Activated CD4-positive, alpha-beta T cell treated with anti-CD3 and anti-CD28 coated beads, Interleukin-2, amount 10 ng/mL, durations not matched to agents 7 days and 5 days (primary cell): Measurements from ENCODE around the gene CEACAM21. TPM values are rescaled to one million over a fixed set of nuclear protein-coding genes. Genes with fewer than 3 reads are reported as not detected.
A peak's percentile ranks its signal among the peaks of the same experiment; 100 is the strongest.

Experiments used
- CTCF ChIA-PET: fragments of 350-600 bp; sonication (Branson Sonifier 250); formaldehyde crosslinking; loops from one replicate; lab custom pipeline; 2021; ENCODE audit warnings: antibody characterized with exemption; lab: Charles Lee
- POLR2A ChIA-PET: fragments of 350-600 bp; sonication (Branson Sonifier 250); formaldehyde crosslinking; loops from one replicate; lab custom pipeline; 2021; ENCODE audit warnings: antibody characterized with exemption; lab: Charles Lee
- DNase-seq: peaks from one replicate; pipeline ENCODE4 v3.0.0-alpha.2; 2020
- H3K27ac Mint-ChIP-seq: one replicate; pipeline ENCODE4 v1.8.0; 2021; ENCODE audit warnings: mild to moderate bottlenecking, moderate library complexity, mixed read lengths
- H3K27me3 Mint-ChIP-seq: one replicate; pipeline ENCODE4 v1.8.0; 2021; ENCODE audit warnings: mixed read lengths
- H3K36me3 Mint-ChIP-seq: one replicate; pipeline ENCODE4 v1.8.0; 2021; ENCODE audit warnings: low read depth, mixed read lengths
- H3K4me1 Mint-ChIP-seq: one replicate; pipeline ENCODE4 v1.8.0; 2021; ENCODE audit warnings: mixed read lengths
- H3K4me3 Mint-ChIP-seq: one replicate; pipeline ENCODE4 v1.8.0; 2021; ENCODE audit warnings: mild to moderate bottlenecking, moderate library complexity, mixed read lengths
- H3K9me3 Mint-ChIP-seq: one replicate; pipeline ENCODE4 v1.8.0; 2021; ENCODE audit warnings: mixed read lengths
- total RNA-seq, 2 experiments: library from RNA; stranded (reverse); gene quantifications; one replicate each; pipeline ENCODE4 v1.2.3, GENCODE V29; 2021

The CEACAM21 gene
- total RNA-seq, 2 experiments from 2014 or later, result 72.0 to 78.3 TPM

GRCh38 chr19:41551212-41551610 lies 24.8 kb upstream of the CEACAM21 start:
- H3K4me3 Mint-ChIP-seq, result peak overlapping the region; percentile 91
- no peak for DNase-seq
- POLR2A ChIA-PET, result no interaction called here
- peaks cover 67% of the 10 kb centered on the region for H3K4me1 Mint-ChIP-seq
- H3K27me3 Mint-ChIP-seq, result no peaks in the 10 kb centered on the region
- H3K27ac Mint-ChIP-seq, result peak overlapping the region; percentile 96
- CTCF ChIA-PET, result interaction anchor here (1.6 to 4.0 kb wide), 2 partner anchors 12 to 19 kb away, joined by 4 to 23 read pairs; no protein-coding TSS in a partner anchor
- peaks cover 6% of the 10 kb centered on the region for H3K9me3 Mint-ChIP-seq
- peaks cover 67% of the 10 kb centered on the region for H3K36me3 Mint-ChIP-seq

GRCh38 chr19:41551711-41552110 lies 24.3 kb upstream of the CEACAM21 start:
- POLR2A ChIA-PET, result no interaction called here
- Mint-ChIP-seq H3K27me3 (no peaks in the 10 kb centered on the region), H3K27ac (peak overlapping the region; percentile 96), H3K4me3 (peak overlapping the region; percentile 91), H3K36me3 (peaks cover 72% of the 10 kb centered on the region), H3K9me3 (peaks cover 6% of the 10 kb centered on the region), H3K4me1 (peaks cover 67% of the 10 kb centered on the region)
- no peak for DNase-seq
- CTCF ChIA-PET, result interaction anchor here (0.6 to 4.0 kb wide), 3 partner anchors 12 to 19 kb away, joined by 3 to 23 read pairs (median 4); no protein-coding TSS in a partner anchor

DNA sequence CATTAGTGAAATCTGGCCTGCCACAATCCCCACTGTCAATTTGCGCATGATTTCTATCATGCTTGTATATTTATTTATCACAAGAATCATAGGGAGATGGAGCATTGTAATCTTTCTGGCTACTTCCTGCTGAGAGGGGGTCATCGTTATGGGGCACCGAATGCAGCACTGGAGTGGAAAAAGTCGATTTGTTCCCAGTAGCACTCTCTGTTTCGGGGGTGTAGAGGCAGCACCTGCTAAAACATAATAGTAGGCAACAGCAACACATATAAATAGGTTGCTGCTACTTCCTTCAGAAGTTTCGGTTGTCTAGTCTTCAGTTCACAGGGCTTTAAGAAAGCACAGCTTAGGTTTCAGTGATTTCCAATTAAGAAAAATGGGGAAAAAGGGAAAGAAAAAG lies 23.4 kb upstream of the CEACAM21 start:
- Mint-ChIP-seq H3K4me1 (peaks cover 66% of the 10 kb centered on the region), H3K9me3 (peaks cover 6% of the 10 kb centered on the region), H3K36me3 (peaks cover 81% of the 10 kb centered on the region), H3K27me3 (no peaks in the 10 kb centered on the region), H3K4me3 (peak overlapping the region; percentile 91), H3K27ac (peak overlapping the region; percentile 96)
- no peak for DNase-seq
- CTCF ChIA-PET, result interaction anchor here (1.6 to 4.0 kb wide), 2 partner anchors 11 to 18 kb away, joined by 4 to 23 read pairs; no protein-coding TSS in a partner anchor
- POLR2A ChIA-PET, result no interaction called here

DNA sequence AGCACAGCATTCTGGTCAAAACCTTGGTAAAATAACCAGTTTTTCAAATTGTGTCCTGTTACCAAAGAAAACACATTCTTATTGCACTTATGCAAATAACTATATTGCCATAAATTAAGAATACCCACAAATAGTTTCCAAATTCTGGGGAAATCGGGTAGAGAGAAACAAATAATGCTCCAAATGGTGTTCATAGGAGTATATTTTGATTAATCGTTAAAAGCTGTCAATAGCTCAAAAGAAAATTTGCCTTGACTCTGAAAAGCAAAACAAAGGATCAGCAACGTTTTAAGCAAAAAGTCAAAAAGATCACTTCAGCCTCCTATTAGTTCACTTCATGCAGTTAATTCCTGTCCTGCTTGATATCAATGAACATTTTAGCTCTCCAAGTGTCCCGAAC lies 22.2 kb upstream of the CEACAM21 start:
- peaks cover 90% of the 10 kb centered on the region for H3K36me3 Mint-ChIP-seq
- no peaks in the 10 kb centered on the region for H3K27me3 Mint-ChIP-seq
- ChIA-PET CTCF (interaction anchor here (1.0 to 4.0 kb wide), 6 partner anchors 10 to 202 kb away, joined by 3 to 23 read pairs (median 4); no protein-coding TSS in a partner anchor), POLR2A (interaction anchor here (1.5 kb wide), 1 partner anchor 10 kb away, joined by 8 read pairs; no protein-coding TSS in a partner anchor)
- H3K4me3 Mint-ChIP-seq, result peak overlapping the region; percentile 91
- no peak for DNase-seq
- H3K4me1 Mint-ChIP-seq, result peaks cover 69% of the 10 kb centered on the region
- H3K9me3 Mint-ChIP-seq, result peaks cover 6% of the 10 kb centered on the region
- peak overlapping the region; percentile 96 for H3K27ac Mint-ChIP-seq

DNA sequence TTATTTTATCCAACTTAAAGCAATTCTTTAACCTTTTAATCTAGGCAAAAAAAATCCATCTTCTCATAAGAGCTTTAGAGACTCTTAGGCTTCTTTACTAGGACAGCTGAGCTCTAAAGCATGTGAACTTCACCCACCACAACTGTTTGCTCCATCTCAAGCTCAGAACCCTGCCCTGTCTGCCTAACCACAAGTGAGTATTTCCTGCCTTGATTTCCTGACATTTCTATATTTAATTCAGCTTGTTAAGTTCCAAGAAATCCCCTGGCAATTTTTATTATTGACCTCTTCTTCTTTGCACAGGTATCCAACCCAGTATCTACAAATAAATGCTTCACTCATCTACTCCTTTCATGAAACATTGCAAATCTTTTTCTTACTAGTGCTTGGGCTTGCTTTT lies 21.1 kb upstream of the CEACAM21 start:
- Mint-ChIP-seq H3K36me3 (peaks cover 92% of the 10 kb centered on the region), H3K4me1 (peaks cover 75% of the 10 kb centered on the region), H3K27me3 (no peaks in the 10 kb centered on the region), H3K4me3 (peak overlapping the region; percentile 91), H3K27ac (peak overlapping the region; percentile 96), H3K9me3 (peaks cover 6% of the 10 kb centered on the region)
- DNase-seq, result peak; percentile 66
- CTCF ChIA-PET, result interaction anchor here (0.6 to 4.0 kb wide), 10 partner anchors 9 to 424 kb away, joined by 3 to 23 read pairs (median 4); no protein-coding TSS in a partner anchor
- POLR2A ChIA-PET, result interaction anchor here (1.5 kb wide), 1 partner anchor 9 kb away, joined by 8 read pairs; no protein-coding TSS in a partner anchor

DNA sequence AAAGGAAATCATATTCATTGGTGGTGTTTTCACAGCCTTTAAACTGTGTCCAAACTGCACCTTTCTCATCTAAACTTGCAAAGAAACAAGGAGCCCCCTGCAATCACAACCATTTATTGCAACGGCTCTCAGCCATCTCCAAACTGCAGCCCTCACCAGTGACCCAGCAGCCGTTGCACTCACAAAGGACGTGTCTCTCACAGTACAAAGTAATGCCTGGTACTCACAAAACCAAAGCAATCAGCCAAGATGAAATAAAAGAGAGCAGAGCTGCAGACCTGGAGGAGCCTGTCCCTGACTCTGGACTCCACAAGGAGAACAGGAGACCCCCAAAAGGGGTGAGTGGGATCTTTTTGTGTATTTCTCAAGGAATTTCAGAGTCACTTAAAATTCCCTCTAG lies 20.2 kb upstream of the CEACAM21 start:
- peaks cover 84% of the 10 kb centered on the region for H3K4me1 Mint-ChIP-seq
- POLR2A ChIA-PET, result no interaction called here
- H3K27ac Mint-ChIP-seq, result peak overlapping the region; percentile 96
- H3K36me3 Mint-ChIP-seq, result peaks cover 93% of the 10 kb centered on the region
- DNase-seq, result no peak
- H3K4me3 Mint-ChIP-seq, result peak overlapping the region; percentile 91
- no peaks in the 10 kb centered on the region for H3K27me3 Mint-ChIP-seq
- CTCF ChIA-PET, result interaction anchor here (1.4 kb wide), 1 partner anchor 18 kb away, joined by 3 read pairs; no protein-coding TSS in a partner anchor
- H3K9me3 Mint-ChIP-seq, result peaks cover 6% of the 10 kb centered on the region

GRCh38 chr19:41563854-41564514 lies 12.0 kb upstream of the CEACAM21 start:
- H3K27ac Mint-ChIP-seq, result no peak overlapping the region
- peak; percentile 71 for DNase-seq
- no peaks in the 10 kb centered on the region for H3K27me3 Mint-ChIP-seq
- CTCF ChIA-PET, result interaction anchor here (0.6 to 3.5 kb wide), 14 partner anchors 8 to 278 kb away, joined by 3 to 23 read pairs (median 5); partner anchors contain the start of gene CEACAM21
- H3K36me3 Mint-ChIP-seq, result peaks cover 62% of the 10 kb centered on the region
- peak overlapping the region; percentile 60 for H3K4me3 Mint-ChIP-seq
- POLR2A ChIA-PET, result interaction anchor here (0.7 to 1.9 kb wide), 2 partner anchors 9 to 18 kb away, joined by 5 to 8 read pairs; no protein-coding TSS in a partner anchor
- H3K4me1 Mint-ChIP-seq, result peaks cover 64% of the 10 kb centered on the region
- no peaks in the 10 kb centered on the region for H3K9me3 Mint-ChIP-seq

GRCh38 chr19:41564515-41565378 lies 11.2 kb upstream of the CEACAM21 start:
- H3K36me3 Mint-ChIP-seq, result peaks cover 56% of the 10 kb centered on the region
- H3K9me3 Mint-ChIP-seq, result no peaks in the 10 kb centered on the region
- DNase-seq, result no peak
- H3K4me1 Mint-ChIP-seq, result peaks cover 58% of the 10 kb centered on the region
- no peaks in the 10 kb centered on the region for H3K27me3 Mint-ChIP-seq
- peak overlapping the region; percentile 31 for H3K27ac Mint-ChIP-seq
- POLR2A ChIA-PET, result interaction anchor here (1.9 kb wide), 1 partner anchor 10 kb away, joined by 8 read pairs; no protein-coding TSS in a partner anchor
- H3K4me3 Mint-ChIP-seq, result peak overlapping the region; percentile 60
- CTCF ChIA-PET, result interaction anchor here (1.4 to 3.5 kb wide), 8 partner anchors 8 to 116 kb away, joined by 4 to 23 read pairs (median 6); no protein-coding TSS in a partner anchor

GRCh38 chr19:41565379-41565720 lies 10.6 kb upstream of the CEACAM21 start:
- H3K4me1 Mint-ChIP-seq, result peaks cover 53% of the 10 kb centered on the region
- ChIA-PET POLR2A (no interaction called here), CTCF (interaction anchor here (3.5 kb wide), 1 partner anchor 12 kb away, joined by 23 read pairs; no protein-coding TSS in a partner anchor)
- H3K9me3 Mint-ChIP-seq, result no peaks in the 10 kb centered on the region
- H3K27me3 Mint-ChIP-seq, result no peaks in the 10 kb centered on the region
- H3K4me3 Mint-ChIP-seq, result no peak overlapping the region
- H3K27ac Mint-ChIP-seq, result no peak overlapping the region
- no peak for DNase-seq
- peaks cover 51% of the 10 kb centered on the region for H3K36me3 Mint-ChIP-seq

- no peaks in the 10 kb centered on the region for H3K27me3 Mint-ChIP-seq
- POLR2A ChIA-PET, result interaction anchor here (0.7 kb wide), 1 partner anchor 19 kb away, joined by 4 read pairs; no protein-coding TSS in a partner anchor
- peaks cover 53% of the 10 kb centered on the region for H3K4me1 Mint-ChIP-seq
- DNase-seq, result no peak
- H3K36me3 Mint-ChIP-seq, result peaks cover 49% of the 10 kb centered on the region
- no peaks in the 10 kb centered on the region for H3K9me3 Mint-ChIP-seq
- CTCF ChIA-PET, result no interaction called here
- H3K4me3 Mint-ChIP-seq, result no peak overlapping the region
- H3K27ac Mint-ChIP-seq, result no peak overlapping the region
These were observed 10.0 kb upstream of the CEACAM21 start for GRCh38 chr19:41566001-41566400.

- H3K4me3 Mint-ChIP-seq, result no peak overlapping the region
- H3K9me3 Mint-ChIP-seq, result no peaks in the 10 kb centered on the region
- ChIA-PET CTCF (interaction anchor here (0.7 to 4.1 kb wide), 14 partner anchors 11 to 179 kb away, joined by 3 to 34 read pairs (median 6); no protein-coding TSS in a partner anchor), POLR2A (no interaction called here)
- no peaks in the 10 kb centered on the region for H3K27me3 Mint-ChIP-seq
- no peak overlapping the region for H3K27ac Mint-ChIP-seq
- peaks cover 45% of the 10 kb centered on the region for H3K36me3 Mint-ChIP-seq
- H3K4me1 Mint-ChIP-seq, result peaks cover 25% of the 10 kb centered on the region
- DNase-seq, result no peak
These were observed 6.3 kb upstream of the CEACAM21 start for GRCh38 chr19:41569481-41570150.

DNA sequence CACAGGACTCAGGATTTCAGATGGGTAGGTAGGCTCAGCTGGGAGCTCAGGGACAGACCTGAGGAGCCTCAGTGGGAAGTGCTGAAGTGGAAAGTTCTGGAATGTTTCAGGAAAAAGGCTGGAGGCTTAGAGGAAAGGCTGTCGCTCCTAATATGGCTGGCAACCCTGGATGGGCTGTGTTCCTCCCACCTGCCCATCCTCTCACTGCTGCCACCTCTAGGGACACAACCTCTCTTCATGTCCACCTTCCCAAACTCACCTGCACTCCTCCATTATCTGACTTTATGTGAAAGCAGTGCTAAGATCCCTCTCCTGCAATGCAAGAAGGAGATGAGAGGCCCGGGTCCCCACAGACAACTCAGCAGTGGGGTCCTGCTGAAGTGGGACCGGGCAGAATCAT lies 5.8 kb upstream of the CEACAM21 start:
- no peak for DNase-seq
- Mint-ChIP-seq H3K4me3 (no peak overlapping the region), H3K27me3 (no peaks in the 10 kb centered on the region), H3K27ac (no peak overlapping the region), H3K9me3 (no peaks in the 10 kb centered on the region), H3K36me3 (peaks cover 44% of the 10 kb centered on the region), H3K4me1 (peaks cover 23% of the 10 kb centered on the region)
- CTCF ChIA-PET, result interaction anchor here (0.5 to 4.1 kb wide), 21 partner anchors 10 to 243 kb away, joined by 3 to 34 read pairs (median 5); no protein-coding TSS in a partner anchor
- POLR2A ChIA-PET, result no interaction called here
